Muscle layer of colon (tissue), 2 donors: ENCODE measurements around the gene SIX1.

Source experiments
- H3K27ac ChIP-seq: one replicate; pipeline ENCODE4 v1.7.0; 2013; ENCODE audit warnings: low read depth, mild to moderate bottlenecking, low read length, moderate library complexity
- H3K27me3 ChIP-seq, 2 donors: one replicate each; pipeline ENCODE4 v1.7.0; 2013; ENCODE audit warnings: low read length in 2 of 2, mild to moderate bottlenecking in 2 of 2; ENCODE audit not compliant: insufficient read depth in 2 of 2, control insufficient read depth in 1 of 2
- H3K36me3 ChIP-seq: one replicate; pipeline ENCODE4 v1.7.0; 2013; ENCODE audit warnings: mild to moderate bottlenecking, low read length; ENCODE audit not compliant: insufficient read depth
- H3K4me1 ChIP-seq: one replicate; pipeline ENCODE4 v1.7.0; 2013; ENCODE audit warnings: mild to moderate bottlenecking, low read length; ENCODE audit not compliant: insufficient read depth
- H3K4me3 ChIP-seq, 2 donors: one replicate each; pipeline ENCODE4 v1.7.0; 2013; ENCODE audit warnings: low read length in 2 of 2, low read depth in 1 of 2, mild to moderate bottlenecking in 1 of 2, moderate library complexity in 1 of 2
- H3K9ac ChIP-seq: one replicate; pipeline ENCODE4 v1.7.0; 2013; ENCODE audit warnings: low read length
- H3K9me3 ChIP-seq: one replicate; pipeline ENCODE4 v1.7.0; 2013; ENCODE audit warnings: mild to moderate bottlenecking, low read length
- donor health status: abdominal sarcoma.
- donor health status: Adenocarcinoma of cecum.

The SIX1 gene

DNA sequence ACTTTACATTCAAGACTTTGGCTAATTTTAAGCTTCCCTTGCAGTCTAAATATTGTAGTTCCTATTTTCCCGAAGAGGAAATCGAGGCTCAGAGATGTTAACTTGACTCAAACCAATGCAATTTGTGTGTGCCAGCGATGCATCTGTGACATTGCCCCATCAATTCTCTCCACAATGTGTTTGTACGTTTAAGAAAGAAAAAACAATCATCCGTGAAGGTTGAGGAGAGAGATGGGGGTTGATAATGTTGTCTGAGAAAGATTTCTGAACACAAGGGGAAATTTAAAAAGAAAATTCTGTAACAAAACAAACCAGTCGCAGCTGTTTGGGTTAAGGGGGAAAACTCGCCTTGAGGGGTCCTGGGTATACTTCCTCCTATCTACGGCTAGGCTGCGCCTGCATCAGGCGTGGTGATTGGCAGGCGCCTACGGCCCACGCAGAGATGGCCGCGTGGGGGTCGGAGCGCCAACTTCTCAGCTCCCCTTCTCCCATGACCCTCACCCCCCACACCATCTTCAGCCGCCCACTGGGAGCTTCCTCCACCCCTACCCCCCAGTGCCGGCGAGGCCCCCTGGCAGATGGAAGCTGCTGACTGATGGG, 12.3 kb downstream of the SIX1 start:
- no peaks in the 10 kb centered on the region for H3K9me3 ChIP-seq
- no peak overlapping the region for H3K27ac ChIP-seq
- H3K9ac ChIP-seq, result no peak overlapping the region
- H3K36me3 ChIP-seq, result no peaks in the 10 kb centered on the region
- H3K4me1 ChIP-seq, result peaks cover 8% of the 10 kb centered on the region
- H3K4me3 ChIP-seq, result no peak overlapping the region
- H3K27me3 ChIP-seq, result peaks cover 49 to 56% of the 10 kb centered on the region in 2 donors

DNA sequence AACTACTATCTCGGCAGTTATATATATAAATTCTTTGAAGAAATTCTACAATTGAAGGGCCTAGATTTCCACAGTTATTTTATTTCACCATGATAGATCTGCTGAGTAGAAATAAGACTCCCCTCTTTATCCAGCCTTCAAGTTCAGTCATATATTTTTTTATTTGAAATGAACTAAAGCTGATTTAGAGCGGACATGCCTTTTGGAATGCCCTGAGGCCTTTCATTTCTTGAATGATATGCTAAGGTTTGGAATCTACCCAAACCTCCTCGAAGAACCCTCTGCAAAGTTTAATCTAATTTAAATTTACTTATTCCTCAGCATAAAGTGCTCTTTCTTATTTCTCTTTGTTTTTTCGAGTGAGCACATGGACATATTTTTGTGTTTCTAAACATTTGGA, 15.1 kb downstream of the SIX1 start:
- no peaks in the 10 kb centered on the region for H3K36me3 ChIP-seq
- H3K27me3 ChIP-seq, result peaks cover 23 to 27% of the 10 kb centered on the region in 2 donors
- H3K27ac ChIP-seq, result no peak overlapping the region
- H3K4me3 ChIP-seq, result no peak overlapping the region
- H3K9ac ChIP-seq, result no peak overlapping the region
- no peaks in the 10 kb centered on the region for H3K9me3 ChIP-seq
- peaks cover 5% of the 10 kb centered on the region for H3K4me1 ChIP-seq

GRCh38 chr14:60632777-60633176, 16.5 kb downstream of the SIX1 start:
- Histone ChIP-seq H3K4me1 (peaks cover under 1% of the 10 kb centered on the region), H3K9ac (no peak overlapping the region), H3K36me3 (no peaks in the 10 kb centered on the region), H3K27me3 (peaks cover 10 to 14% of the 10 kb centered on the region in 2 donors), H3K4me3 (no peak overlapping the region), H3K27ac (no peak overlapping the region), H3K9me3 (no peaks in the 10 kb centered on the region)

GRCh38 chr14:60632257-60632656, 17.0 kb downstream of the SIX1 start:
- Histone ChIP-seq H3K9ac (no peak overlapping the region), H3K27me3 (peaks cover 8 to 9% of the 10 kb centered on the region in 2 donors), H3K4me3 (no peak overlapping the region), H3K9me3 (no peaks in the 10 kb centered on the region), H3K27ac (no peak overlapping the region), H3K4me1 (no peaks in the 10 kb centered on the region), H3K36me3 (no peaks in the 10 kb centered on the region)

GRCh38 chr14:60631842-60632241, 17.4 kb downstream of the SIX1 start:
- Histone ChIP-seq H3K27ac (no peak overlapping the region), H3K4me1 (no peaks in the 10 kb centered on the region), H3K9me3 (no peaks in the 10 kb centered on the region), H3K9ac (no peak overlapping the region), H3K27me3 (peaks cover 4% of the 10 kb centered on the region in 2 donors), H3K36me3 (no peaks in the 10 kb centered on the region), H3K4me3 (no peak overlapping the region)

- no peaks in the 10 kb centered on the region for H3K36me3 ChIP-seq
- no peak overlapping the region for H3K27ac ChIP-seq
- no peaks in the 10 kb centered on the region for H3K27me3 ChIP-seq
- H3K4me3 ChIP-seq, result no peak overlapping the region
- no peaks in the 10 kb centered on the region for H3K9me3 ChIP-seq
- no peak overlapping the region for H3K9ac ChIP-seq
- no peaks in the 10 kb centered on the region for H3K4me1 ChIP-seq
Measured at GRCh38 chr14:60630129-60630528, 19.1 kb downstream of the SIX1 start.

DNA sequence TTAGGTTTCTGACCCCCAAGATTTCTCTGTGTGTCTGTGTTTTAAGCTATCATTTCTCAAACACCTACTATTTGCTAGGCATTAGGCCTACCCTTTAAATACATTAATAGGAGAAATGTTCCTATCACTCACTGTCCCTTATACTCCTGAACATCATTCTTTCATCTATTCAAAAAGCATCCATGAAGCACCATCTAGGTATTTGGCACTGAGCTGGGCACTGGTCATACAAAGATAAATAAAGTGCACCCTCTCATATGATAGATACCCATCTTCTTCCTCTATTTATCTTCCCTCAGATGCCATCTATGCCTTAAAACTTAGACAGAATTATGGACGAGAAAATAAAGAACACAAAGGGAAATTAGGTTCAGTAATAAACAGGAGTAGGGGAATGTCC, 20.4 kb downstream of the SIX1 start:
- H3K9ac ChIP-seq, result no peak overlapping the region
- no peaks in the 10 kb centered on the region for H3K4me1 ChIP-seq
- H3K9me3 ChIP-seq, result no peaks in the 10 kb centered on the region
- no peak overlapping the region for H3K4me3 ChIP-seq
- no peaks in the 10 kb centered on the region for H3K36me3 ChIP-seq
- H3K27me3 ChIP-seq, result no peaks in the 10 kb centered on the region
- no peak overlapping the region for H3K27ac ChIP-seq

DNA sequence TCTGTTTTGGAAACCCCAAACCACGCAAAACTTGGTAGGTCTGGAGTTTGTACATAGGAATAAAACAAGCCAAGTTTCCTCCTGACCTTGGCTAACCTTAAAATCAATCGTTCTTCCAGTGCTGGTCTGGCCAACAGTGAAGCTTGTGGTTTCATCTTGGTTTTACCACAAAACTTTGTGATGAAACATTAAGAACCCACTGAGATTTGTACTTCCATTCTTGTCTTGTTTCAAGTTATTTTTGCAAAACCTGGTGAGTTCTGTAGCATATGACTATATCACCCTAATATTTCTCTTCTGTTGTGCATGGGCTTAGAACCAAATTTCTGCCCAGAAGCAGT, 26.4 kb downstream of the SIX1 start:
- Histone ChIP-seq H3K4me3 (no peak overlapping the region), H3K4me1 (no peaks in the 10 kb centered on the region), H3K27me3 (no peaks in the 10 kb centered on the region), H3K9ac (no peak overlapping the region), H3K27ac (no peak overlapping the region), H3K36me3 (no peaks in the 10 kb centered on the region), H3K9me3 (no peaks in the 10 kb centered on the region)

GRCh38 chr14:60622210-60622916, 26.9 kb downstream of the SIX1 start:
- Histone ChIP-seq H3K27me3 (no peaks in the 10 kb centered on the region), H3K27ac (no peak overlapping the region), H3K9me3 (no peaks in the 10 kb centered on the region), H3K9ac (no peak overlapping the region), H3K4me3 (no peak overlapping the region), H3K4me1 (no peaks in the 10 kb centered on the region), H3K36me3 (no peaks in the 10 kb centered on the region)

DNA sequence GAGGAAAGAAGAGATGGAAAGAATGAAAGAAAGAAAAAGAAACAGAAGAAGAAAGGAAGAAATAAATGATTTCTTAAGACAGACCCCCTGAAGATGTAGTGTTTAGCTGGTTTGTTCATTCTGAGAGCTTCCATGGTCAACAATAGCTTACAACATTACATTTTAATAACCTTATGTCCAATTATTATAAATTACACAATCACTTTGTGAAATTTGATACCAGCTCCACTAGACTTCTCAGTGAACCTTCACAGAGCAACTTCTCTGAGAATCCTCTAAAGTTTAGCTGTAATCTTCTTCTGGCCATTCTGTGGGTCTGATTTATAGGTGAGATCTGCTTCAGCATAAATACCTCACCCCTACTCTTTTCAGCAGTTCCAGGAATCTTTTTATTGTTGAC, 27.9 kb downstream of the SIX1 start:
- no peaks in the 10 kb centered on the region for H3K36me3 ChIP-seq
- H3K9ac ChIP-seq, result no peak overlapping the region
- H3K27me3 ChIP-seq, result no peaks in the 10 kb centered on the region
- no peaks in the 10 kb centered on the region for H3K4me1 ChIP-seq
- H3K9me3 ChIP-seq, result no peaks in the 10 kb centered on the region
- H3K4me3 ChIP-seq, result no peak overlapping the region
- H3K27ac ChIP-seq, result no peak overlapping the region

GRCh38 chr14:60618241-60618640, 31.0 kb downstream of the SIX1 start:
- H3K9ac ChIP-seq, result no peak overlapping the region
- no peaks in the 10 kb centered on the region for H3K27me3 ChIP-seq
- no peaks in the 10 kb centered on the region for H3K9me3 ChIP-seq
- H3K27ac ChIP-seq, result no peak overlapping the region
- no peaks in the 10 kb centered on the region for H3K4me1 ChIP-seq
- no peak overlapping the region for H3K4me3 ChIP-seq
- H3K36me3 ChIP-seq, result no peaks in the 10 kb centered on the region

DNA sequence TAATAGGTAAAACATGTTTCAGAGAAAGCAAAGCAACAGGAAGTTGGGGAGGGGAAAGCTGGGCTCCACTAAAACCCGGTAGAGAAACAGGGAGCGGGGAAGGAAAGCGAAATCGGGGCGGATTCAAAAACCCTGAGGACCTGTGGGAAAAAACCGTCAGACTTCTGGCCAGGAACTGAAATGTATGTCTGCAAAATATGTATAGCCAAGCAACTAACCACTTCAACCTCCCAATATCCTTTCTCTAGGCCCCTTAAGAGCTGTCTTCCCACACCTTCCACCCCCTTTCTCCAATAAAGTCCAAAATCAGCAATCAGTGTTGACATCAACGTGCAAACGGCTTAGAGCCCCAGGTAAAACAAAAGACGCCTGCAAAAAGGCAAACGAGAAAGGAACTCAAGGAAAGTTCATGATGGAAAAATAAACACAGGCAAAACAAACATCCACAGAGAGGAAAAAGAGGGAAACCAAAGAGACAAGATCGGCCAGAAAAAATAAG, 32.8 kb downstream of the SIX1 start:
- Histone ChIP-seq H3K9ac (no peak overlapping the region), H3K27ac (no peak overlapping the region), H3K27me3 (no peaks in the 10 kb centered on the region), H3K9me3 (no peaks in the 10 kb centered on the region), H3K4me1 (no peaks in the 10 kb centered on the region), H3K36me3 (no peaks in the 10 kb centered on the region), H3K4me3 (no peak overlapping the region)
